GM15510 (cell line): ENCODE measurements around the gene CCDC88B.

Experiments used
- POLR2A ChIP-seq: IDR thresholded peaks from 3 replicates; pipeline ENCODE4 v1.6.1; 2011; ENCODE audit warnings: borderline replicate concordance; ENCODE audit not compliant: insufficient read length; ENCODE audit errors: extremely low read depth

The CCDC88B gene

GRCh38 chr11:64314146-64314804 lies 25.7 kb upstream of the CCDC88B start:
- no peak for TF ChIP-seq POLR2A

GRCh38 chr11:64314805-64315561 lies 25.0 kb upstream of the CCDC88B start:
- TF ChIP-seq POLR2A: no peak

- TF ChIP-seq POLR2A: no peak
Observed at GRCh38 chr11:64316672-64317324, 23.2 kb upstream of the CCDC88B start.

- peak; percentile 71 for TF ChIP-seq POLR2A
Observed at GRCh38 chr11:64317325-64317960, 22.6 kb upstream of the CCDC88B start, which contains the start of gene TRMT112. Gene TRMT112, minus strand, starts transcription at chr11:64317559. Its CDS starts 33 bp downstream, at chr11:64317526.

- peak; percentile 79 for TF ChIP-seq POLR2A
Observed at GRCh38 chr11:64317961-64318765, 21.8 kb upstream of the CCDC88B start, which contains the start of gene PRDX5. Gene PRDX5, plus strand, starts transcription at chr11:64318121. Its CDS starts 95 bp downstream, at chr11:64318216.

- no peak for TF ChIP-seq POLR2A
Observed at GRCh38 chr11:64318766-64319761, 20.9 kb upstream of the CCDC88B start.

GRCh38 chr11:64320556-64320955 lies 19.4 kb upstream of the CCDC88B start:
- TF ChIP-seq POLR2A: no peak

GRCh38 chr11:64321026-64321425 lies 19.0 kb upstream of the CCDC88B start:
- no peak for TF ChIP-seq POLR2A

- no peak for TF ChIP-seq POLR2A
Observed at GRCh38 chr11:64321533-64321932, 18.5 kb upstream of the CCDC88B start.

GRCh38 chr11:64322925-64323260 lies 17.1 kb upstream of the CCDC88B start:
- TF ChIP-seq POLR2A: no peak

- TF ChIP-seq POLR2A: no peak
Observed at GRCh38 chr11:64323373-64323772, 16.6 kb upstream of the CCDC88B start.

- no peak for TF ChIP-seq POLR2A
Observed at GRCh38 chr11:64324692-64325469, 15.1 kb upstream of the CCDC88B start.
